HCT116 (cell line): ENCODE results near the gene ADARB2. TPM values are rescaled to one million over a fixed set of nuclear protein-coding genes. Genes with fewer than 3 reads are reported as not detected.

Source experiments
- ATAC-seq: fragments of 200-7000 bp; cut with Tn5 transposase; 2 replicates; pipeline ENCODE4 v1.9.1; 2020; ENCODE audit warnings: mild to moderate bottlenecking, moderate library complexity
- BruUV-seq: library from RNA; stranded (reverse); fragments of 400-500 nt; replicated peaks from 2 replicates; lab custom pipeline; 2021; lab: Mats Ljungman, UMichigan
- CTCF ChIA-PET: fragments of 300-600 bp; sonication (Branson Sonifier 250); formaldehyde crosslinking; loops from one replicate; lab custom pipeline; 2021; ENCODE audit warnings: antibody characterized with exemption; lab: Charles Lee
- POLR2A ChIA-PET: fragments of 300-600, 350-600 bp; sonication (Branson Sonifier 250); formaldehyde crosslinking; loops from one replicate; lab custom pipeline; 2021; ENCODE audit warnings: antibody characterized with exemption; lab: Charles Lee
- RAD21 ChIA-PET, 2 experiments: fragments of 300-600 bp; sonication (Branson Sonifier 250); formaldehyde crosslinking; loops; one replicate each; lab custom pipeline; 2023; ENCODE audit warnings: low total read pairs in 2 of 2; ENCODE audit not compliant: uncharacterized antibody in 2 of 2, unreplicated experiment in 2 of 2, low non-redundant PET in 1 of 2; lab: Charles Lee
- DNase-seq: peaks from one replicate; pipeline ENCODE4 v3.0.0-alpha.2; 2010; ENCODE audit warnings: low read depth, low spot score
- H2AFZ ChIP-seq: fragments of 200-600 bp; shearing (Covaris generic), sonication (generic); 2 replicates; pipeline ENCODE4 v1.6.1; 2017; ENCODE audit warnings: low read depth, mixed run types, mixed read lengths, antibody characterized with exemption, low read length; ENCODE audit not compliant: poor library complexity, severe bottlenecking
- H3K27ac ChIP-seq: 2 replicates; pipeline ENCODE4 v1.5.1; 2012; ENCODE audit warnings: low read depth, low read length
- H3K27me3 ChIP-seq: fragments of 200-600 bp; sonication (generic); 2 replicates; pipeline ENCODE4 v1.6.1; 2016; ENCODE audit warnings: mixed run types, low read length, mixed read lengths; ENCODE audit not compliant: insufficient read depth
- H3K36me3 ChIP-seq, 2 experiments: fragments of 200-500 bp in 1 of 2; fragments of 200-600 bp in 1 of 2; sonication (Bioruptor generic) in 1 of 2; sonication (generic) in 1 of 2; 2 replicates each; pipeline versions ENCODE4 v1.5.1 to v1.6.1; 2014 to 2016; ENCODE audit warnings: low read length in 2 of 2, inconsistent platforms in 1 of 2, mixed read lengths in 1 of 2, mixed run types in 1 of 2; ENCODE audit not compliant: insufficient read depth in 2 of 2, control insufficient read depth in 1 of 2
- H3K4me1 ChIP-seq, 2 experiments: fragments of 200-600 bp in 1 of 2; sonication (generic) in 1 of 2; 2 replicates each; pipeline versions ENCODE4 v1.5.1 to v1.6.1; 2012 to 2017; ENCODE audit warnings: low read length in 2 of 2, inconsistent platforms in 1 of 2, mild to moderate bottlenecking in 1 of 2, mixed read lengths in 1 of 2, mixed run types in 1 of 2, moderate library complexity in 1 of 2; ENCODE audit not compliant: insufficient read depth in 2 of 2, control insufficient read depth in 1 of 2
- H3K4me2 ChIP-seq: fragments of 200-600 bp; sonication (generic); 2 replicates; pipeline ENCODE4 v1.6.1; 2017; ENCODE audit warnings: mixed run types, low read length, mixed read lengths
- H3K4me3 ChIP-seq, 2 experiments: fragments of 200-600 bp in 1 of 2; sonication (generic) in 1 of 2; replicated peaks in 1 of 2; 2 replicates each; pipeline ENCODE4 v1.5.1; 2011 to 2016; ENCODE audit warnings: low read length in 2 of 2, control low read depth in 1 of 2, low read depth in 1 of 2, mild to moderate bottlenecking in 1 of 2, mixed read lengths in 1 of 2, mixed run types in 1 of 2
- H3K79me2 ChIP-seq: fragments of 200-600 bp; sonication (generic); 2 replicates; pipeline ENCODE4 v1.6.1; 2017; ENCODE audit warnings: mild to moderate bottlenecking, mixed run types, low read length, moderate library complexity, mixed read lengths; ENCODE audit not compliant: insufficient read depth
- H3K9ac ChIP-seq: fragments of 200-600 bp; sonication (generic); 2 replicates; pipeline ENCODE4 v1.6.1; 2016; ENCODE audit warnings: low read length, mixed read lengths
- H3K9me2 ChIP-seq: fragments of 200-600 bp; sonication (generic), shearing (Covaris generic); 2 replicates; pipeline ENCODE4 v1.6.1; 2017; ENCODE audit warnings: mixed run types, mild to moderate bottlenecking, moderate library complexity; ENCODE audit not compliant: insufficient read depth
- H3K9me3 ChIP-seq, 2 experiments: fragments of 200-500 bp in 1 of 2; fragments of 200-600 bp in 1 of 2; sonication (Bioruptor generic) in 1 of 2; sonication (generic) in 1 of 2; 2 replicates each; pipeline ENCODE4 v1.6.1; 2014 to 2017; ENCODE audit warnings: low read length in 2 of 2, mixed read lengths in 2 of 2, inconsistent platforms in 1 of 2, low read depth in 1 of 2, mild to moderate bottlenecking in 1 of 2, mixed run types in 1 of 2, moderate library complexity in 1 of 2; ENCODE audit not compliant: control insufficient read depth in 1 of 2, insufficient read depth in 1 of 2
- H4K20me1 ChIP-seq: fragments of 200-600 bp; sonication (generic), shearing (Covaris generic); 2 replicates; pipeline ENCODE4 v1.6.1; 2017; ENCODE audit warnings: mixed run types, mild to moderate bottlenecking, moderate library complexity; ENCODE audit not compliant: insufficient read depth
- ELF1 ChIP-seq: IDR thresholded peaks from 2 replicates; pipeline ENCODE4 v1.6.1; 2012; ENCODE audit warnings: low read depth, borderline replicate concordance
- FOSL1 ChIP-seq: IDR thresholded peaks from 2 replicates; pipeline ENCODE4 v1.6.1; 2012; ENCODE audit warnings: low read depth
- RAD21 ChIP-seq: IDR thresholded peaks from 2 replicates; pipeline ENCODE4 v1.6.1; 2012; ENCODE audit warnings: low read depth, mild to moderate bottlenecking
- TCF7L2 ChIP-seq: IDR thresholded peaks from 2 replicates; pipeline ENCODE4 v1.7.0; 2011; ENCODE audit warnings: borderline replicate concordance, inconsistent platforms; ENCODE audit not compliant: insufficient read depth, insufficient read length; ENCODE audit errors: extremely low read depth
- YY1 ChIP-seq: IDR thresholded peaks from 2 replicates; pipeline ENCODE4 v1.6.1; 2011; ENCODE audit warnings: low read length, low read depth, moderate library complexity, mild to moderate bottlenecking; ENCODE audit not compliant: insufficient replicate concordance; ENCODE audit errors: extremely low read depth
- ZFX ChIP-seq: fragments of 450-650 bp; IDR thresholded peaks from 2 replicates; pipeline ENCODE4 v1.6.1; 2017
- ZNF274 ChIP-seq: fragments of 200-500 bp; sonication (Bioruptor generic); IDR thresholded peaks from 2 replicates; pipeline ENCODE4 v1.6.1; 2014; ENCODE audit warnings: mild to moderate bottlenecking, low read depth, low read length, inconsistent platforms
- intact Hi-C: fragments of 100-400 bp; cut with micrococcal nuclease; formaldehyde crosslinking; loops from 2 replicates; pipeline ENCODE4 v1.10.0; 2022
- total RNA-seq: library from RNA; stranded (reverse); gene quantifications from one replicate; pipeline ENCODE4 v1.2.1, GENCODE V29; 2021; ENCODE audit not compliant: unreplicated experiment
- TF ChIP-seq, protein P1 (sequence below): IDR thresholded peaks from 2 replicates; pipeline ENCODE4 v1.6.1; 2011; ENCODE audit warnings: mild to moderate bottlenecking, low read length, moderate library complexity; ENCODE audit not compliant: insufficient replicate concordance; ENCODE audit errors: extremely low read depth

Gene ADARB2
- total RNA-seq, 1 experiment from 2014 or later, result not detected

DNA sequence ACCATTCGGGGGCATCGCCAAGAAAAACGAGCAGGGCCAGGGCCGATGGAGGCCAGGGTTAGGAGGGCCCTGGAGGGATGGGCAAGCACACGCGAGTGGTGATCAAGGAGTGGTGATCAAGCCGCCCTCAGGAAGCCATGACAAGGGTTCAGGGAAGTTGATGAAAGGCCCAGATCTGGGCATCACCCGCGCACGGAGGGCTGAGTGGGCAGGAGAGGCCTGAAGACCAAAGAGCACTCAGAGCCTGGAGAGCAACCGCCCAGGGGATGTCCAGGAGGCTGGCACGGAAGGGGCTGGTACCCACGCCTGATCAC, 566.5 kb downstream of the ADARB2 start:
- ChIA-PET CTCF (no interaction called here), POLR2A (no interaction called here), RAD21 (no interaction called here)
- H3K79me2 ChIP-seq, result no peaks in the 10 kb centered on the region
- H3K27ac ChIP-seq, result no peak overlapping the region
- H2AFZ ChIP-seq, result no peak overlapping the region
- no peaks in the 10 kb centered on the region for H4K20me1 ChIP-seq
- ATAC-seq (no peak), DNase-seq (no peak)
- no peaks in the 10 kb centered on the region for H3K9me2 ChIP-seq
- intact Hi-C loops, result no loop called here
- no peaks in the 10 kb centered on the region for H3K9me3 ChIP-seq
- TF ChIP-seq FOSL1, result no peak
- no peak for TF ChIP-seq RAD21
- TF ChIP-seq ZFX, result no peak
- no peak overlapping the region for H3K4me2 ChIP-seq
- no TSS peak for BruUV-seq
- no peak overlapping the region for H3K4me3 ChIP-seq
- no peaks in the 10 kb centered on the region for H3K4me1 ChIP-seq
- H3K27me3 ChIP-seq, result peaks cover 18% of the 10 kb centered on the region
- H3K9ac ChIP-seq, result no peak overlapping the region
- no peaks in the 10 kb centered on the region for H3K36me3 ChIP-seq

DNA sequence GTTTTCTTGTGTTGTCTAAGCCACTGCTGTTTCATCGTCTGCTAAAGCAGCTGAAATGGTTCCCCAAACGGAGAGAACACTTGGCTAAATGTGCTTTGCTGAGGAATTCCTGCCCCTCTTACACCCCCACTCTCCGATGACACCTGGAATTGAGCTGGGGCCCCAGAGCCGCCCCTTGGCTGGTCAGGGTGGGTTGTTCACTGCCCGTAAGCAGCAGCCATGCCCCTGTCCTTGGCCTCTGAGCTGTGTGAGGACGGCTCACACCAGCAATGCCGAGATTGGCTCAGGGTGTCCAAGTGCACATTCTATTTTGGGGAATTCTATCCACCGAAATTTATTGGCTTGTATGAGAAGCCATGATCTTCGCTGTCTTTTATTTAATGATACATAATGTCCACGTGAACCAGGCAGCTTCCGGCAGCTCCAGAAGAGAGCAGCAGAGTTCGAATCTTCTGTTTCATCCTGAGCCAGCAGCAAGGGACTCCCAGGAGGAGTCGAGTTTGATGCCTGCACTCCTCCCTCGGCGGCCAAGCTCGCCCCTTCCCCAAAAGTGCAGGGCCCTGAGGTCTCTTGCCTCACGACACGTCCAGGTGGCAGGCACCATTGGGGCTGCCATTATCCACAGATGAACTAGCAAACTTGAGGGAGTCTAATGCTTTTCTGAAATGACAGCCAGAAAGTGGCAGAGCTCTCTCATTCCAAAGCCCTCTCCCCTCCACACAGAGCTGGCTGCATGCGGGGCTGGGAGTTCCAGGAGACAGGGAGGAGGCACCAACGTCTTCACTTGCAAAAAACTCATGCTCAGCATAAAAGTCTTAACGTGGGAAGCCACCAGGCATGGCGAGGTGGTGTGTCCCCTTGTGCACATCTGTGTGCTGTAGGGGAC, 567.1 kb downstream of the ADARB2 start:
- ChIA-PET RAD21 (no interaction called here), CTCF (no interaction called here), POLR2A (no interaction called here)
- BruUV-seq, result no TSS peak
- Histone ChIP-seq H3K79me2 (no peaks in the 10 kb centered on the region), H3K36me3 (no peaks in the 10 kb centered on the region), H3K4me3 (no peak overlapping the region), H3K9me2 (no peaks in the 10 kb centered on the region), H3K27ac (no peak overlapping the region), H3K27me3 (peaks cover 23% of the 10 kb centered on the region), H3K9ac (no peak overlapping the region), H3K4me2 (no peak overlapping the region), H4K20me1 (no peaks in the 10 kb centered on the region), H2AFZ (no peak overlapping the region), H3K9me3 (no peaks in the 10 kb centered on the region), H3K4me1 (no peaks in the 10 kb centered on the region)
- TF ChIP-seq ELF1 (no peak), ZNF274 (no peak), FOSL1 (no peak), TCF7L2 (no peak), YY1 (no peak)
- TF ChIP-seq, protein P1, sequence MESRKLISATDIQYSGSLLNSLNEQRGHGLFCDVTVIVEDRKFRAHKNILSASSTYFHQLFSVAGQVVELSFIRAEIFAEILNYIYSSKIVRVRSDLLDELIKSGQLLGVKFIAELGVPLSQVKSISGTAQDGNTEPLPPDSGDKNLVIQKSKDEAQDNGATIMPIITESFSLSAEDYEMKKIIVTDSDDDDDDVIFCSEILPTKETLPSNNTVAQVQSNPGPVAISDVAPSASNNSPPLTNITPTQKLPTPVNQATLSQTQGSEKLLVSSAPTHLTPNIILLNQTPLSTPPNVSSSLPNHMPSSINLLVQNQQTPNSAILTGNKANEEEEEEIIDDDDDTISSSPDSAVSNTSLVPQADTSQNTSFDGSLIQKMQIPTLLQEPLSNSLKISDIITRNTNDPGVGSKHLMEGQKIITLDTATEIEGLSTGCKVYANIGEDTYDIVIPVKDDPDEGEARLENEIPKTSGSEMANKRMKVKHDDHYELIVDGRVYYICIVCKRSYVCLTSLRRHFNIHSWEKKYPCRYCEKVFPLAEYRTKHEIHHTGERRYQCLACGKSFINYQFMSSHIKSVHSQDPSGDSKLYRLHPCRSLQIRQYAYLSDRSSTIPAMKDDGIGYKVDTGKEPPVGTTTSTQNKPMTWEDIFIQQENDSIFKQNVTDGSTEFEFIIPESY, result no peak
- DNase-seq, result no peak
- ATAC-seq, result no peak
- intact Hi-C loops, result no loop called here
